Osteocyte (in vitro differentiated cells): ENCODE results near the gene STARD10. TPM values are rescaled to one million over a fixed set of nuclear protein-coding genes. Genes with fewer than 3 reads are reported as not detected.

ENCODE experiments used
- DNase-seq: peaks from one replicate; pipeline ENCODE4 v3.0.0; 2021; ENCODE audit warnings: mixed read lengths; ENCODE audit not compliant: unreplicated experiment; ENCODE audit errors: extremely low spot score
- H3K27ac Mint-ChIP-seq: one replicate; pipeline ENCODE4 v1.8.0; 2021; ENCODE audit warnings: mild to moderate bottlenecking, mixed read lengths; ENCODE audit not compliant: unreplicated experiment
- H3K27me3 Mint-ChIP-seq: one replicate; pipeline ENCODE4 v1.8.0; 2021; ENCODE audit warnings: mixed read lengths; ENCODE audit not compliant: unreplicated experiment
- H3K36me3 Mint-ChIP-seq: one replicate; pipeline ENCODE4 v1.8.0; 2021; ENCODE audit warnings: mixed read lengths; ENCODE audit not compliant: unreplicated experiment
- H3K4me1 Mint-ChIP-seq: one replicate; pipeline ENCODE4 v1.8.0; 2021; ENCODE audit warnings: mixed read lengths; ENCODE audit not compliant: unreplicated experiment
- H3K4me3 Mint-ChIP-seq: one replicate; pipeline ENCODE4 v1.8.0; 2021; ENCODE audit warnings: mild to moderate bottlenecking, moderate library complexity, mixed read lengths; ENCODE audit not compliant: unreplicated experiment
- H3K9me3 Mint-ChIP-seq: one replicate; pipeline ENCODE4 v1.8.0; 2021; ENCODE audit warnings: mixed read lengths; ENCODE audit not compliant: unreplicated experiment
- CTCF ChIP-seq: fragments of 200-600 bp; sonication (generic); IDR thresholded peaks from 2 replicates; pipeline ENCODE4 v1.5.0; 2021; ENCODE audit warnings: antibody characterized with exemption, mild to moderate bottlenecking, moderate library complexity
- total RNA-seq: library from RNA; stranded (reverse); gene quantifications from 2 replicates; pipeline ENCODE4 v1.2.1, GENCODE V29; 2021

Gene STARD10
- total RNA-seq, 1 donor from 2014 or later = 27.7 TPM

GRCh38 chr11:72817966-72818365 lies 24.1 kb upstream of the STARD10 start:
- Mint-ChIP-seq H3K27ac (no peak overlapping the region), H3K4me1 (peaks cover 27% of the 10 kb centered on the region), H3K9me3 (no peaks in the 10 kb centered on the region), H3K27me3 (no peaks in the 10 kb centered on the region), H3K4me3 (no peak overlapping the region), H3K36me3 (peaks cover 6% of the 10 kb centered on the region)
- no peak for DNase-seq
- no peak for TF ChIP-seq CTCF

GRCh38 chr11:72816404-72816990 lies 22.6 kb upstream of the STARD10 start:
- no peak for TF ChIP-seq CTCF
- no peaks in the 10 kb centered on the region for H3K27me3 Mint-ChIP-seq
- DNase-seq = no peak
- H3K4me1 Mint-ChIP-seq = peaks cover 35% of the 10 kb centered on the region
- H3K27ac Mint-ChIP-seq = no peak overlapping the region
- no peaks in the 10 kb centered on the region for H3K9me3 Mint-ChIP-seq
- peaks cover 6% of the 10 kb centered on the region for H3K36me3 Mint-ChIP-seq
- peak overlapping the region; percentile 18 for H3K4me3 Mint-ChIP-seq

GRCh38 chr11:72815110-72815618 lies 21.3 kb upstream of the STARD10 start:
- TF ChIP-seq CTCF = no peak
- DNase-seq = no peak
- Mint-ChIP-seq H3K9me3 (no peaks in the 10 kb centered on the region), H3K4me1 (peaks cover 34% of the 10 kb centered on the region), H3K27ac (peak overlapping the region; percentile 92), H3K36me3 (peaks cover 9% of the 10 kb centered on the region), H3K27me3 (no peaks in the 10 kb centered on the region), H3K4me3 (peak overlapping the region; percentile 98)

GRCh38 chr11:72814286-72815109 lies 20.7 kb upstream of the STARD10 start, which contains the start of gene ATG16L2:
ATG16L2 (plus strand) TSS chr11:72814411; CDS start chr11:72814446, 35 bp downstream.
- H3K27me3 Mint-ChIP-seq = no peaks in the 10 kb centered on the region
- H3K27ac Mint-ChIP-seq = peak within 1 kb of the TSS; percentile 97
- TF ChIP-seq CTCF = peak; percentile 44
- H3K4me1 Mint-ChIP-seq = peaks cover 33% of the 10 kb centered on the region
- no peaks in the 10 kb centered on the region for H3K9me3 Mint-ChIP-seq
- peak within 1 kb of the TSS; percentile 98 for H3K4me3 Mint-ChIP-seq
- peak; percentile 96 for DNase-seq
- peaks cover 9% of the 10 kb centered on the region for H3K36me3 Mint-ChIP-seq

GRCh38 chr11:72813740-72814285 lies 20.0 kb upstream of the STARD10 start:
- Mint-ChIP-seq H3K4me1 (peaks cover 33% of the 10 kb centered on the region), H3K36me3 (peaks cover 6% of the 10 kb centered on the region), H3K4me3 (peak overlapping the region; percentile 97), H3K27me3 (no peaks in the 10 kb centered on the region), H3K9me3 (no peaks in the 10 kb centered on the region), H3K27ac (peak overlapping the region; percentile 97)
- no peak for DNase-seq
- no peak for TF ChIP-seq CTCF
